ENCODE data around the gene TTF2. TPM values are rescaled to one million over a fixed set of nuclear protein-coding genes. Genes with fewer than 3 reads are reported as not detected.

Gene TTF2
- total and polyA plus RNA-seq, 9 of the 15 experiments (the other 6 are each of a cell fraction or from before 2014, with no cell fraction given): 9.4 to 71.1 (median 42.1) TPM

- TF ChIP-seq, protein P1, sequence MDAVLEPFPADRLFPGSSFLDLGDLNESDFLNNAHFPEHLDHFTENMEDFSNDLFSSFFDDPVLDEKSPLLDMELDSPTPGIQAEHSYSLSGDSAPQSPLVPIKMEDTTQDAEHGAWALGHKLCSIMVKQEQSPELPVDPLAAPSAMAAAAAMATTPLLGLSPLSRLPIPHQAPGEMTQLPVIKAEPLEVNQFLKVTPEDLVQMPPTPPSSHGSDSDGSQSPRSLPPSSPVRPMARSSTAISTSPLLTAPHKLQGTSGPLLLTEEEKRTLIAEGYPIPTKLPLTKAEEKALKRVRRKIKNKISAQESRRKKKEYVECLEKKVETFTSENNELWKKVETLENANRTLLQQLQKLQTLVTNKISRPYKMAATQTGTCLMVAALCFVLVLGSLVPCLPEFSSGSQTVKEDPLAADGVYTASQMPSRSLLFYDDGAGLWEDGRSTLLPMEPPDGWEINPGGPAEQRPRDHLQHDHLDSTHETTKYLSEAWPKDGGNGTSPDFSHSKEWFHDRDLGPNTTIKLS (IDR thresholded peaks at IDR 0.05; ENCODE audit: borderline replicate concordance, low read depth): no peak
- TF ChIP-seq ZFPM2 (CRISPR knock-in tag; IDR thresholded peaks at IDR 0.05) (no peak), MITF (IDR thresholded peaks at IDR 0.05) (no peak), CHCHD3 (CRISPR knock-in tag; IDR thresholded peaks at IDR 0.05) (no peak), SIRT6 (IDR thresholded peaks at IDR 0.05; ENCODE audit: low read depth, low read length) (no peak), SP1 (CRISPR knock-in tag; IDR thresholded peaks at IDR 0.05) (no peak), ZNF644 (tag; IDR thresholded peaks at IDR 0.05; ENCODE audit: low read depth) (no peak), SRSF1 (IDR thresholded peaks at IDR 0.05; ENCODE audit: low read depth, low read length) (no peak), CTBP1 (IDR thresholded peaks at IDR 0.05; ENCODE audit: borderline replicate concordance) (no peak)
- TF ChIP-seq, protein P2, sequence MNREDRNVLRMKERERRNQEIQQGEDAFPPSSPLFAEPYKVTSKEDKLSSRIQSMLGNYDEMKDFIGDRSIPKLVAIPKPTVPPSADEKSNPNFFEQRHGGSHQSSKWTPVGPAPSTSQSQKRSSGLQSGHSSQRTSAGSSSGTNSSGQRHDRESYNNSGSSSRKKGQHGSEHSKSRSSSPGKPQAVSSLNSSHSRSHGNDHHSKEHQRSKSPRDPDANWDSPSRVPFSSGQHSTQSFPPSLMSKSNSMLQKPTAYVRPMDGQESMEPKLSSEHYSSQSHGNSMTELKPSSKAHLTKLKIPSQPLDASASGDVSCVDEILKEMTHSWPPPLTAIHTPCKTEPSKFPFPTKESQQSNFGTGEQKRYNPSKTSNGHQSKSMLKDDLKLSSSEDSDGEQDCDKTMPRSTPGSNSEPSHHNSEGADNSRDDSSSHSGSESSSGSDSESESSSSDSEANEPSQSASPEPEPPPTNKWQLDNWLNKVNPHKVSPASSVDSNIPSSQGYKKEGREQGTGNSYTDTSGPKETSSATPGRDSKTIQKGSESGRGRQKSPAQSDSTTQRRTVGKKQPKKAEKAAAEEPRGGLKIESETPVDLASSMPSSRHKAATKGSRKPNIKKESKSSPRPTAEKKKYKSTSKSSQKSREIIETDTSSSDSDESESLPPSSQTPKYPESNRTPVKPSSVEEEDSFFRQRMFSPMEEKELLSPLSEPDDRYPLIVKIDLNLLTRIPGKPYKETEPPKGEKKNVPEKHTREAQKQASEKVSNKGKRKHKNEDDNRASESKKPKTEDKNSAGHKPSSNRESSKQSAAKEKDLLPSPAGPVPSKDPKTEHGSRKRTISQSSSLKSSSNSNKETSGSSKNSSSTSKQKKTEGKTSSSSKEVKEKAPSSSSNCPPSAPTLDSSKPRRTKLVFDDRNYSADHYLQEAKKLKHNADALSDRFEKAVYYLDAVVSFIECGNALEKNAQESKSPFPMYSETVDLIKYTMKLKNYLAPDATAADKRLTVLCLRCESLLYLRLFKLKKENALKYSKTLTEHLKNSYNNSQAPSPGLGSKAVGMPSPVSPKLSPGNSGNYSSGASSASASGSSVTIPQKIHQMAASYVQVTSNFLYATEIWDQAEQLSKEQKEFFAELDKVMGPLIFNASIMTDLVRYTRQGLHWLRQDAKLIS (CRISPR knock-in tag; IDR thresholded peaks at IDR 0.05): 0 out of 2 replicates have a peak, but pooled peaks have one; percentile 36
- TF ChIP-seq, protein P3, sequence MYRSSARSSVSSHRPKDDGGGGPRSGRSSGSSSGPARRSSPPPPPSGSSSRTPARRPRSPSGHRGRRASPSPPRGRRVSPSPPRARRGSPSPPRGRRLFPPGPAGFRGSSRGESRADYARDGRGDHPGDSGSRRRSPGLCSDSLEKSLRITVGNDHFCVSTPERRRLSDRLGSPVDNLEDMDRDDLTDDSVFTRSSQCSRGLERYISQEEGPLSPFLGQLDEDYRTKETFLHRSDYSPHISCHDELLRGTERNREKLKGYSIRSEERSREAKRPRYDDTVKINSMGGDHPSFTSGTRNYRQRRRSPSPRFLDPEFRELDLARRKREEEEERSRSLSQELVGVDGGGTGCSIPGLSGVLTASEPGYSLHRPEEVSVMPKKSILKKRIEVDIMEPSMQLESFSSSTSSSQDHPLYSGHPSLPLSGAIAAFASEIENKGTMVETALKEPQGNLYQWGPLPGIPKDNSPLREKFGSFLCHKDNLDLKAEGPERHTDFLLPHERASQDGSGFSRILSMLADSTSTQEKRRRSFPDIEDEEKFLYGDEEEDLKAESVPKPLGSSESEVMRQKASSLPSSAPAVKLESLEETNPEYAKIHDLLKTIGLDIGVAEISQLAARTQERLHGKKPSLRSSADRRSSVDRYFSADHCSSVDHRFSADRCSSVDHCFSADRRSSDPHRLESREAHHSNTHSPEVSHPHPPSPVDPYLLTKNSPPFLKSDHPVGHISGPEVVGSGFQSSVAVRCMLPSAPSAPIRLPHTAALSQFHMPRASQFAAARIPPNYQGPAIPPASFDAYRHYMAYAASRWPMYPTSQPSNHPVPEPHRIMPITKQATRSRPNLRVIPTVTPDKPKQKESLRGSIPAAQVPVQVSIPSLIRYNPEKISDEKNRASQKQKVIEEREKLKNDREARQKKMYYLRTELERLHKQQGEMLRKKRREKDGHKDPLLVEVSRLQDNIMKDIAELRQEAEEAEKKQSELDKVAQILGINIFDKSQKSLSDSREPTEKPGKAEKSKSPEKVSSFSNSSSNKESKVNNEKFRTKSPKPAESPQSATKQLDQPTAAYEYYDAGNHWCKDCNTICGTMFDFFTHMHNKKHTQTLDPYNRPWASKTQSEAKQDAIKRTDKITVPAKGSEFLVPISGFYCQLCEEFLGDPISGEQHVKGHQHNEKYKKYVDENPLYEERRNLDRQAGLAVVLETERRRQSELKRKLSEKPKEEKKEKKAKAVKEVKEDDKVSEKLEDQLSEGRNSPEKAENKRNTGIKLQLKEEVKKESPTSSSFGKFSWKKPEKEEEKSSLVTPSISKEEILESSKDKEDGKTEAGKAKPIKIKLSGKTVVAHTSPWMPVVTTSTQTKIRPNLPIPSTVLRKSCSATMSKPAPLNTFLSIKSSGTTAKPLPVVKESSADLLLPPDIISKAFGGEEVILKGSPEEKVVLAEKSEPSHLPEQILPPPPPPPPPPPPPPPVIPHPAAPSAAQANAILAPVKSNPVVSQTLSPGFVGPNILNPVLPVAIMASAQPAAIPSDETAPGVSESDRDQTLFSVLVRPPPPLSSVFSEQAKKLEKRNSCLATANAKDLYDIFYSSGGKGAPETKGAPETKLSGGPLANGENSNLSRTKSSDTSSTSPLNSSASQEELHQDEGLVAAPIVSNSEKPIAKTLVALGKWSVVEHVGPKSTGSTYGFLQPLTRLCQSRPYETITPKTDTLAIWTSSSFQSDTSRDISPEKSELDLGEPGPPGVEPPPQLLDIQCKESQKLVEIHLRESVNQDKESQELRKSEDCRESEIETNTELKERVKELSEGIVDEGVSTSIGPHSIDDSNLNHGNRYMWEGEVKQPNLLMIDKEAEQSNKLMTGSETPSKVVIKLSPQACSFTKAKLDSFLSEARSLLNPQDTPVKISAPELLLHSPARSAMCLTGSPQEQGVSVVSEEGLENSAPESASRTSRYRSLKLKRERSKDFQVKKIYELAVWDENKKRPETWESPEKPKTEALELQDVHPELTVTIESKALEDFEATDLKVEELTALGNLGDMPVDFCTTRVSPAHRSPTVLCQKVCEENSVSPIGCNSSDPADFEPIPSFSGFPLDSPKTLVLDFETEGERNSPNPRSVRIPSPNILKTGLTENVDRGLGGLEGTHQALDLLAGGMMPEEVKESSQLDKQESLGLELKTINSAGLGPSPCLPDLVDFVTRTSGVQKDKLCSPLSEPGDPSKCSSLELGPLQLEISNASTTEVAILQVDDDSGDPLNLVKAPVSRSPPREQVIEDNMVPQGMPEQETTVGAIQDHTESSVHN (IDR thresholded peaks at IDR 0.05; ENCODE audit: borderline replicate concordance in 1 of 2, low read depth in 1 of 2): no peak
These were observed 7.6 kb downstream of the TTF2 start (continued) for GRCh38 chr1:117067533-117068370.

All from K562 (cell line).